Measurements from ENCODE around the gene TRIM40. TPM values are rescaled to one million over a fixed set of nuclear protein-coding genes. Genes with fewer than 3 reads are reported as not detected.

The TRIM40 gene
- total RNA-seq: not detected in 2 replicates

GRCh38 chr6:30135757-30136156, at the start of gene TRIM40:
Gene TRIM40 (plus strand): TSS chr6:30136140. CDS start chr6:30137037, 897 bp downstream.

GRCh38 chr6:30113003-30113759, 22.8 kb upstream of the TRIM40 start, which contains the start of gene TRIM31:
Gene TRIM31 (minus strand): TSS chr6:30113090. CDS start chr6:30112805, 285 bp downstream.

GRCh38 chr6:30160785-30161531, 25.0 kb downstream of the TRIM40 start, which contains the start of gene TRIM10:
Gene TRIM10 (minus strand): TSS chr6:30161211. CDS start chr6:30160858, 353 bp downstream.

GRCh38 chr6:30163090-30163917, 27.4 kb downstream of the TRIM40 start, which contains the start of gene TRIM15:
Gene TRIM15 (plus strand): TSS chr6:30163546. CDS start chr6:30163685, 139 bp downstream.

Other genes with a start within 250 kb of the TRIM40 start
- gene HLA-A, start 193.6 kb upstream of the TRIM40 start, total RNA-seq: 292 and 331 TPM in 2 replicates
- 23.1 and 26.1 TPM in 2 replicates for gene POLR1H, start 74.9 kb upstream of the TRIM40 start, total RNA-seq
- gene PPP1R11, start 68.9 kb upstream of the TRIM40 start, total RNA-seq: 24.4 and 29.3 TPM in 2 replicates
- not detected in 2 replicates for gene RNF39, start 60.4 kb upstream of the TRIM40 start, total RNA-seq
- not detected in 2 replicates for gene TRIM31, start 23.1 kb upstream of the TRIM40 start, total RNA-seq
- not detected in 2 replicates for gene TRIM10, start 25.1 kb downstream of the TRIM40 start, total RNA-seq
- gene TRIM15, start 27.4 kb downstream of the TRIM40 start, total RNA-seq: not detected in 2 replicates
- gene TRIM26, start 77.3 kb downstream of the TRIM40 start, total RNA-seq: 16.3 and 34.9 TPM in 2 replicates
- gene TRIM39, start 190.8 kb downstream of the TRIM40 start, total RNA-seq: 5.1 and 5.4 TPM in 2 replicates
- gene RPP21, start 209.0 kb downstream of the TRIM40 start, total RNA-seq: 56.9 and 69.9 TPM in 2 replicates

All from pericardium fibroblast (primary cell).